Ovary (tissue), 9 donors: ENCODE results near the gene ILF3. TPM values are rescaled to one million over a fixed set of nuclear protein-coding genes. Genes with fewer than 3 reads are reported as not detected.

Experiments
- DNase-seq, 5 donors: peaks; one replicate each; pipeline ENCODE4 v3.0.0-alpha.2; 2019 to 2020
- H3K27ac ChIP-seq, 2 donors: fragments of 200-600 bp; one replicate each; pipeline versions ENCODE4 v1.5.1 to v1.8.0; 2019 to 2022
- H3K27me3 ChIP-seq: fragments of 200-600 bp; one replicate; pipeline ENCODE4 v1.8.0; 2022
- H3K36me3 ChIP-seq: fragments of 200-600 bp; sonication (generic); one replicate; pipeline ENCODE4 v1.5.1; 2019
- H3K4me1 ChIP-seq: one replicate; pipeline ENCODE4 v1.8.1; 2013; ENCODE audit warnings: mild to moderate bottlenecking, moderate library complexity; ENCODE audit not compliant: insufficient read depth
- H3K4me3 ChIP-seq: fragments of 200-600 bp; sonication (generic); one replicate; pipeline ENCODE4 v1.5.1; 2017
- H3K9me3 ChIP-seq, 2 donors: fragments of 200-600 bp in 1 of 2; sonication (generic) in 1 of 2; one replicate each; pipeline versions ENCODE4 v1.5.1 to v1.8.1; 2013 to 2019; ENCODE audit warnings: mild to moderate bottlenecking in 1 of 2, moderate library complexity in 1 of 2
- EP300 ChIP-seq: sonication (generic); formaldehyde crosslinking; IDR thresholded peaks from one replicate; pipeline ENCODE4 v1.6.1; 2017; ENCODE audit warnings: antibody characterized with exemption
- POLR2A ChIP-seq: fragments of 450-650 bp; IDR thresholded peaks from one replicate; pipeline ENCODE4 v1.6.1; 2017; ENCODE audit warnings: antibody characterized with exemption, mild to moderate bottlenecking, moderate library complexity
- WGBS, 3 donors: extraction: QIAGEN DNeasy Blood & Tissue Kit in 1 of 3; methylation state at CpG; one replicate each; pipeline versions ENCODE4 v1.1.5 to v1.1.7; 2013 to 2017; 5-methylcytosine and 5-hydroxymethylcytosine counted together
- intact Hi-C, 4 donors: fragments of 100-400 bp; cut with DNase I; formaldehyde crosslinking; loops; one replicate each; pipeline versions ENCODE4 v1.11.0 to v1.15.1; 2022 to 2023
- polyA plus RNA-seq, 2 donors: library from polyadenylated mRNA; stranded (reverse); fragments of 200-250 nt in 1 of 2; fragments of 350-450 nt in 1 of 2; fragmentation: Illumina TruSeq in 1 of 2; extraction: RNeasy Lipid Tissue Mini Kit (QIAGEN cat#74804) in 1 of 2; gene quantifications; one replicate each; pipeline ENCODE4 v1.2.3, GENCODE V29; 2013 to 2014
- total RNA-seq, 7 donors: library from RNA; depleted of rRNA in 2 of 7; stranded (reverse); fragments of >200 nt in 2 of 7; fragmentation: NEBNext Ultra II Directional in 3 of 7; extraction: Animal tissue kit (Norgen Biotek cat#: 25700) in 3 of 7; gene quantifications; one replicate each; pipeline versions ENCODE4 v1.1.0 to v1.2.4, GENCODE V29; 2016 to 2023
- TF ChIP-seq, protein P1 (sequence below), 3 donors: fragments of 450-650 bp in 2 of 3; fragments of 200-600 bp in 1 of 3; IDR thresholded peaks; one replicate each; pipeline versions ENCODE4 v1.5.1 to v1.8.0; 2016 to 2022; ENCODE audit warnings: antibody characterized with exemption in 3 of 3, mild to moderate bottlenecking in 1 of 3
- donor health status: DM: no; HTN: no; CAD: no; lungs with moderate emphysema.
- donor health status: DM: no; HTN: no; CAD: no.
- donor health status: Bipolar disorder and iron deficiency.
- donor health status: DM: yes; HTN: yes; CAD: no.
- donor health status: DM: no; HTN: no; CAD: no.
- donor health status: DM: yes; HTN: yes; CAD: no.

The ILF3 gene
- total and polyA plus RNA-seq, 9 donors: 90.0 to 295 (median 227) TPM

DNA sequence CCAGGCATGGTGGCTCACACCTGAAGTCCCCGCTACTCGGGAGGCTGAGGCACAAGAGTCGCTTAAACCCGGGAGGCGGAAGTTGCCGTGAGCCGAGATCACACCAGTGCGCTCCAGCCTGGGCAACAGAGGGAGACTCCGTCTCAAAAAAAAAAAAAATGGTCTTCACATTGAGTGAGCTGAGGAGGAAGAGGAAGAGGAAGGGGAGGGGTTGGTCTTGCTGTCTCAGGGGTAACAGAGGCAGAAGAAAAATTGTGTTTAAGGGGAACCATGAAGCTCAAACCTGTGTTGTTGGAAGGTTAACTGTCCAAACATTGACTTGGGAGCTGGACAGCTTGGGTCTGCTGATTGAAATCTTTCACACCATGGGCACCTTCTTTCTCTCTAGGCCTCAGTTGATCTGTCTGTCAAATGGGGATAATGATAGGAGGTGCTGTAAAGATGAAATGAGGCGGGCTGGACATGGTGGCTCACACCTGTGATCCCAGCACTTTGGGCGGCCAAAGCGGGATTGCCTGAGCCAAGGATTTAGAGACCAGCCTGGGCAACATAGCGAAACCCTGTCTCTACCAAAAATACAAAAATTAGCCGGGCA is 38.6 kb upstream of the ILF3 start:
- no peak overlapping the region for H3K27ac ChIP-seq
- intact Hi-C loops: no loop called here
- H3K27me3 ChIP-seq: no peaks in the 10 kb centered on the region
- H3K9me3 ChIP-seq: no peaks in the 10 kb centered on the region
- no peak overlapping the region for H3K4me3 ChIP-seq
- 93 to 95% (median 95%) methylated on average over 14 of the region's 14 CpGs for WGBS, 3 donors
- H3K36me3 ChIP-seq: no peaks in the 10 kb centered on the region
- no peak for DNase-seq
- peaks cover 5% of the 10 kb centered on the region for H3K4me1 ChIP-seq
- TF ChIP-seq, protein P1, sequence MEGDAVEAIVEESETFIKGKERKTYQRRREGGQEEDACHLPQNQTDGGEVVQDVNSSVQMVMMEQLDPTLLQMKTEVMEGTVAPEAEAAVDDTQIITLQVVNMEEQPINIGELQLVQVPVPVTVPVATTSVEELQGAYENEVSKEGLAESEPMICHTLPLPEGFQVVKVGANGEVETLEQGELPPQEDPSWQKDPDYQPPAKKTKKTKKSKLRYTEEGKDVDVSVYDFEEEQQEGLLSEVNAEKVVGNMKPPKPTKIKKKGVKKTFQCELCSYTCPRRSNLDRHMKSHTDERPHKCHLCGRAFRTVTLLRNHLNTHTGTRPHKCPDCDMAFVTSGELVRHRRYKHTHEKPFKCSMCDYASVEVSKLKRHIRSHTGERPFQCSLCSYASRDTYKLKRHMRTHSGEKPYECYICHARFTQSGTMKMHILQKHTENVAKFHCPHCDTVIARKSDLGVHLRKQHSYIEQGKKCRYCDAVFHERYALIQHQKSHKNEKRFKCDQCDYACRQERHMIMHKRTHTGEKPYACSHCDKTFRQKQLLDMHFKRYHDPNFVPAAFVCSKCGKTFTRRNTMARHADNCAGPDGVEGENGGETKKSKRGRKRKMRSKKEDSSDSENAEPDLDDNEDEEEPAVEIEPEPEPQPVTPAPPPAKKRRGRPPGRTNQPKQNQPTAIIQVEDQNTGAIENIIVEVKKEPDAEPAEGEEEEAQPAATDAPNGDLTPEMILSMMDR (IDR thresholded peaks at IDR 0.05): no peak
- no peak for TF ChIP-seq POLR2A
- no peak for TF ChIP-seq EP300

DNA sequence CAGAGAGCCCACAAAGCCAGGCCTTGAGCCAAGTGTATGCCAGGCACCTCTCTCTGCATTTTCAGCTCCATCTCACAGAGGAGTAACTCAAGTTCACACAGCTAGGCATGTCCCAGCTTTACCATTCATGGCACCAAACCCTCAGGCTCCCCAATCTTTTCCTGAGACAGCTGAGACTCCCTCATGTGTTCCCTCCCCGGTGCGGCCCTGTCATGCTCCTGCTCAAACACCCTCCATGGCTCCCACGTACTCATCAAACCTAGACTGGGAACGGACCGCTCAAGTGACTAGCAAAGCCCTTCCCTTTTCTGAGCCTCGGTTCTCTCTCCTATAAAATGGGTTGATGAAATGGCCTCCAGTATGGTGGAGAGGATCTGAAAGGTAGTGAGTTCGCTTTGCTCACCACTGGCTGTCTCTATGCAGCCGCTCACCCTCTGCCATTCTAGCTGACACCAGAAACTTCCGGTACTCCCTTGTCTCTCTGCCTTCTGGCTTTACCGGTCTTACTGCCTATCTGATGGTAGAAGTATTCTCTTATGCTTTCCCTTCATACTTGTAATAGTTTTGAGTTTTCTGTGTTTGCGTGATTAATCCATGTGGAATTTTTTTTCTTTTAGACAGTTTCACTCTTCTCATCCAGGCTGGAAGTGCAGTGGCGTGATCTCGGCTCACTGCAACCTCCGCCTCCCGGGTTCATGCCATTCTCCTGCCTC is 36.6 kb upstream of the ILF3 start:
- TF ChIP-seq EP300: no peak
- TF ChIP-seq POLR2A: no peak
- TF ChIP-seq, protein P1 (IDR thresholded peaks at IDR 0.05): no peak
- H3K4me1 ChIP-seq: peaks cover 2% of the 10 kb centered on the region
- no peak overlapping the region for H3K27ac ChIP-seq
- WGBS, 3 donors: 57 to 62% (median 59%) methylated on average over 15 of the region's 15 CpGs
- H3K27me3 ChIP-seq: no peaks in the 10 kb centered on the region
- DNase-seq: no peak
- H3K36me3 ChIP-seq: no peaks in the 10 kb centered on the region
- H3K4me3 ChIP-seq: no peak overlapping the region
- intact Hi-C loops: no loop called here
- H3K9me3 ChIP-seq: no peaks in the 10 kb centered on the region

DNA sequence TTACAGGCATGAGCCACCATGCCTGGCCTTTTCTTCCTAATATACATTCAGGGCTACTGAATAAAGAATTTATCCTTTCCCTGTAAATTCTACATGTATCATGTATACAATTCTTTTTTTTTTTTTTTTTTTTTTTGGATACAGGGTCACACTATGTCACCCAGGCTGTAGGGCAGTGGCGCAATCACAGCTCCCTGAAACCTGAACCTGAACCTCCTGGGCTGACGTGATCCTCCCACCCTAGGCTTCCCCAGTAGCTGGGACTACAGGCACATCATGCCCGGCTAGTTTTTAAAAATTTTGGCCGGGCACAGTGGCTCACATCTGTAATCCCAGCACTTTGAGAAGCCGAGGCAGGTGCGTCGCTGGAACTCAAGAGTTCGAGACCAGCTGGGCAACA is 35.3 kb upstream of the ILF3 start:
- Histone ChIP-seq H3K4me3 (no peak overlapping the region), H3K36me3 (no peaks in the 10 kb centered on the region), H3K9me3 (no peaks in the 10 kb centered on the region), H3K4me1 (no peaks in the 10 kb centered on the region), H3K27me3 (no peaks in the 10 kb centered on the region), H3K27ac (no peak overlapping the region)
- no peak for DNase-seq
- intact Hi-C loops: no loop called here
- TF ChIP-seq, protein P1 (IDR thresholded peaks at IDR 0.05): no peak
- no peak for TF ChIP-seq EP300
- TF ChIP-seq POLR2A: no peak
- 96 to 97% (median 97%) methylated on average over 8 of the region's 8 CpGs for WGBS, 3 donors

DNA sequence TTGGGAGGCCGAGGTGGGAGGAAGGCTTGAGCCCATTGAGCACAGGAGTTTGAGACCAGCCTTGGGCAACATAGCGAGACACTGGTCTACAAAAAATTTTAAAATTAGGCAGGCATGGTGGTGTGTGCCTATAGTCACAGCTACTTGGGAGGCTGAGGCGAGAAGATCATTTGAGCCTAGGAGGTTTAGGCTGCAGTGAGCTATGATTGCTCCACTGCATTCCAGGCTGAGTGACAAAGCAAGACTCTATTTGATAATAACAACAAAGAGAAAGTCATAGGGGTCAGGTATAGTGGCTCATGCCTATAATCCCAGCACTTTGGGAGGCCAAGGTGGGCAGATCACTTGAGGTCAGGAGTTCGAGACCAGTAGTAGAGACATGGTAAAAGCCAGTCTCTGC is 33.4 kb upstream of the ILF3 start:
- TF ChIP-seq POLR2A: no peak
- TF ChIP-seq, protein P1 (IDR thresholded peaks at IDR 0.05): no peak
- no peak for TF ChIP-seq EP300
- Histone ChIP-seq H3K27me3 (no peaks in the 10 kb centered on the region), H3K4me3 (no peak overlapping the region), H3K36me3 (no peaks in the 10 kb centered on the region), H3K4me1 (peaks cover 2% of the 10 kb centered on the region), H3K9me3 (no peaks in the 10 kb centered on the region), H3K27ac (no peak overlapping the region)
- WGBS, 3 donors: 95 to 97% (median 97%) methylated on average over 4 of the region's 4 CpGs
- intact Hi-C loops: no loop called here
- no peak for DNase-seq
